WTC11 (cell line): ENCODE results near the gene IL26.

ENCODE experiments used
- E2F5 ChIP-seq: sonication (generic); formaldehyde crosslinking; IDR thresholded peaks from 2 replicates; pipeline ENCODE4 v1.8.1; 2022; ENCODE audit warnings: mild to moderate bottlenecking, moderate library complexity, missing genetic modification reagents
- FOXP1 ChIP-seq: sonication (generic); formaldehyde crosslinking; IDR thresholded peaks from 2 replicates; pipeline ENCODE4 v1.8.0; 2022; ENCODE audit warnings: missing genetic modification reagents, mild to moderate bottlenecking, moderate library complexity, borderline replicate concordance
- JUN ChIP-seq: sonication (generic); formaldehyde crosslinking; IDR thresholded peaks from 2 replicates; pipeline ENCODE4 v1.8.0; 2023; ENCODE audit warnings: mild to moderate bottlenecking, missing genetic modification reagents
- KAT7 ChIP-seq: sonication (generic); formaldehyde crosslinking; IDR thresholded peaks from 2 replicates; pipeline ENCODE4 v1.8.1; 2023; ENCODE audit warnings: missing genetic modification reagents, mild to moderate bottlenecking, borderline replicate concordance
- NFE2L1 ChIP-seq: sonication (generic); formaldehyde crosslinking; IDR thresholded peaks from 2 replicates; pipeline ENCODE4 v1.8.1; 2023; ENCODE audit warnings: missing genetic modification reagents
- NFYB ChIP-seq: sonication (generic); formaldehyde crosslinking; conservative IDR thresholded peaks from 2 replicates; pipeline ENCODE4 v1.8.0; 2022; ENCODE audit warnings: low read depth, missing genetic modification reagents
- SP1 ChIP-seq: sonication (generic); formaldehyde crosslinking; conservative IDR thresholded peaks from 2 replicates; pipeline ENCODE4 v1.8.1; 2022; ENCODE audit warnings: missing genetic modification reagents
- ZNF138 ChIP-seq: sonication (generic); formaldehyde crosslinking; conservative IDR thresholded peaks from 2 replicates; pipeline ENCODE4 v1.8.1; 2022; ENCODE audit warnings: mild to moderate bottlenecking, moderate library complexity, missing genetic modification reagents
- TF ChIP-seq, protein P1 (sequence below): fragments of 200-600 bp; IDR thresholded peaks from 2 replicates; pipeline ENCODE4 v1.8.0; 2022; ENCODE audit warnings: antibody characterized with exemption
- TF ChIP-seq, protein P2 (sequence below): sonication (generic); formaldehyde crosslinking; IDR thresholded peaks from 2 replicates; pipeline ENCODE4 v1.8.1; 2022; ENCODE audit warnings: low read depth, missing genetic modification reagents, borderline replicate concordance

GRCh38 chr12:68239309-68239982 is 13.8 kb upstream of the IL26 start:
- TF ChIP-seq, protein P1, sequence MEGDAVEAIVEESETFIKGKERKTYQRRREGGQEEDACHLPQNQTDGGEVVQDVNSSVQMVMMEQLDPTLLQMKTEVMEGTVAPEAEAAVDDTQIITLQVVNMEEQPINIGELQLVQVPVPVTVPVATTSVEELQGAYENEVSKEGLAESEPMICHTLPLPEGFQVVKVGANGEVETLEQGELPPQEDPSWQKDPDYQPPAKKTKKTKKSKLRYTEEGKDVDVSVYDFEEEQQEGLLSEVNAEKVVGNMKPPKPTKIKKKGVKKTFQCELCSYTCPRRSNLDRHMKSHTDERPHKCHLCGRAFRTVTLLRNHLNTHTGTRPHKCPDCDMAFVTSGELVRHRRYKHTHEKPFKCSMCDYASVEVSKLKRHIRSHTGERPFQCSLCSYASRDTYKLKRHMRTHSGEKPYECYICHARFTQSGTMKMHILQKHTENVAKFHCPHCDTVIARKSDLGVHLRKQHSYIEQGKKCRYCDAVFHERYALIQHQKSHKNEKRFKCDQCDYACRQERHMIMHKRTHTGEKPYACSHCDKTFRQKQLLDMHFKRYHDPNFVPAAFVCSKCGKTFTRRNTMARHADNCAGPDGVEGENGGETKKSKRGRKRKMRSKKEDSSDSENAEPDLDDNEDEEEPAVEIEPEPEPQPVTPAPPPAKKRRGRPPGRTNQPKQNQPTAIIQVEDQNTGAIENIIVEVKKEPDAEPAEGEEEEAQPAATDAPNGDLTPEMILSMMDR: no peak
- TF ChIP-seq NFYB: no peak
- no peak for TF ChIP-seq NFE2L1
- no peak for TF ChIP-seq SP1 (CRISPR knock-in tag)
- TF ChIP-seq ZNF138 (CRISPR knock-in tag): no peak
- TF ChIP-seq, protein P2, sequence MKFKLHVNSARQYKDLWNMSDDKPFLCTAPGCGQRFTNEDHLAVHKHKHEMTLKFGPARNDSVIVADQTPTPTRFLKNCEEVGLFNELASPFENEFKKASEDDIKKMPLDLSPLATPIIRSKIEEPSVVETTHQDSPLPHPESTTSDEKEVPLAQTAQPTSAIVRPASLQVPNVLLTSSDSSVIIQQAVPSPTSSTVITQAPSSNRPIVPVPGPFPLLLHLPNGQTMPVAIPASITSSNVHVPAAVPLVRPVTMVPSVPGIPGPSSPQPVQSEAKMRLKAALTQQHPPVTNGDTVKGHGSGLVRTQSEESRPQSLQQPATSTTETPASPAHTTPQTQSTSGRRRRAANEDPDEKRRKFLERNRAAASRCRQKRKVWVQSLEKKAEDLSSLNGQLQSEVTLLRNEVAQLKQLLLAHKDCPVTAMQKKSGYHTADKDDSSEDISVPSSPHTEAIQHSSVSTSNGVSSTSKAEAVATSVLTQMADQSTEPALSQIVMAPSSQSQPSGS: no peak
- TF ChIP-seq E2F5 (CRISPR knock-in tag): no peak
- no peak for TF ChIP-seq KAT7 (CRISPR knock-in tag)
- TF ChIP-seq JUN (CRISPR knock-in tag): no peak
- TF ChIP-seq FOXP1 (CRISPR knock-in tag): no peak
